HCT116 (cell line): Measurements from ENCODE around the gene ARID5B. TPM values are rescaled to one million over a fixed set of nuclear protein-coding genes. Genes with fewer than 3 reads are reported as not detected.

Source experiments
- ATAC-seq: fragments of 200-7000 bp; cut with Tn5 transposase; 2 replicates; pipeline ENCODE4 v1.9.1; 2020; ENCODE audit warnings: mild to moderate bottlenecking, moderate library complexity
- BruUV-seq: library from RNA; stranded (reverse); fragments of 400-500 nt; replicated peaks from 2 replicates; lab custom pipeline; 2021; lab: Mats Ljungman, UMichigan
- CTCF ChIA-PET: fragments of 300-600 bp; sonication (Branson Sonifier 250); formaldehyde crosslinking; loops from one replicate; lab custom pipeline; 2021; ENCODE audit warnings: antibody characterized with exemption; lab: Charles Lee
- POLR2A ChIA-PET: fragments of 300-600, 350-600 bp; sonication (Branson Sonifier 250); formaldehyde crosslinking; loops from one replicate; lab custom pipeline; 2021; ENCODE audit warnings: antibody characterized with exemption; lab: Charles Lee
- RAD21 ChIA-PET, 2 experiments: fragments of 300-600 bp; sonication (Branson Sonifier 250); formaldehyde crosslinking; loops; one replicate each; lab custom pipeline; 2023; ENCODE audit warnings: low total read pairs in 2 of 2; ENCODE audit not compliant: uncharacterized antibody in 2 of 2, unreplicated experiment in 2 of 2, low non-redundant PET in 1 of 2; lab: Charles Lee
- DNase-seq: peaks from one replicate; pipeline ENCODE4 v3.0.0-alpha.2; 2010; ENCODE audit warnings: low read depth, low spot score
- H2AFZ ChIP-seq: fragments of 200-600 bp; shearing (Covaris generic), sonication (generic); 2 replicates; pipeline ENCODE4 v1.6.1; 2017; ENCODE audit warnings: low read depth, mixed run types, mixed read lengths, antibody characterized with exemption, low read length; ENCODE audit not compliant: poor library complexity, severe bottlenecking
- H3K27ac ChIP-seq: 2 replicates; pipeline ENCODE4 v1.5.1; 2012; ENCODE audit warnings: low read depth, low read length
- H3K27me3 ChIP-seq: fragments of 200-600 bp; sonication (generic); 2 replicates; pipeline ENCODE4 v1.6.1; 2016; ENCODE audit warnings: mixed run types, low read length, mixed read lengths; ENCODE audit not compliant: insufficient read depth
- H3K36me3 ChIP-seq, 2 experiments: fragments of 200-500 bp in 1 of 2; fragments of 200-600 bp in 1 of 2; sonication (Bioruptor generic) in 1 of 2; sonication (generic) in 1 of 2; 2 replicates each; pipeline versions ENCODE4 v1.5.1 to v1.6.1; 2014 to 2016; ENCODE audit warnings: low read length in 2 of 2, inconsistent platforms in 1 of 2, mixed read lengths in 1 of 2, mixed run types in 1 of 2; ENCODE audit not compliant: insufficient read depth in 2 of 2, control insufficient read depth in 1 of 2
- H3K4me1 ChIP-seq, 2 experiments: fragments of 200-600 bp in 1 of 2; sonication (generic) in 1 of 2; 2 replicates each; pipeline versions ENCODE4 v1.5.1 to v1.6.1; 2012 to 2017; ENCODE audit warnings: low read length in 2 of 2, inconsistent platforms in 1 of 2, mild to moderate bottlenecking in 1 of 2, mixed read lengths in 1 of 2, mixed run types in 1 of 2, moderate library complexity in 1 of 2; ENCODE audit not compliant: insufficient read depth in 2 of 2, control insufficient read depth in 1 of 2
- H3K4me2 ChIP-seq: fragments of 200-600 bp; sonication (generic); 2 replicates; pipeline ENCODE4 v1.6.1; 2017; ENCODE audit warnings: mixed run types, low read length, mixed read lengths
- H3K4me3 ChIP-seq, 2 experiments: fragments of 200-600 bp in 1 of 2; sonication (generic) in 1 of 2; replicated peaks in 1 of 2; 2 replicates each; pipeline ENCODE4 v1.5.1; 2011 to 2016; ENCODE audit warnings: low read length in 2 of 2, control low read depth in 1 of 2, low read depth in 1 of 2, mild to moderate bottlenecking in 1 of 2, mixed read lengths in 1 of 2, mixed run types in 1 of 2
- H3K79me2 ChIP-seq: fragments of 200-600 bp; sonication (generic); 2 replicates; pipeline ENCODE4 v1.6.1; 2017; ENCODE audit warnings: mild to moderate bottlenecking, mixed run types, low read length, moderate library complexity, mixed read lengths; ENCODE audit not compliant: insufficient read depth
- H3K9ac ChIP-seq: fragments of 200-600 bp; sonication (generic); 2 replicates; pipeline ENCODE4 v1.6.1; 2016; ENCODE audit warnings: low read length, mixed read lengths
- H3K9me2 ChIP-seq: fragments of 200-600 bp; sonication (generic), shearing (Covaris generic); 2 replicates; pipeline ENCODE4 v1.6.1; 2017; ENCODE audit warnings: mixed run types, mild to moderate bottlenecking, moderate library complexity; ENCODE audit not compliant: insufficient read depth
- H3K9me3 ChIP-seq, 2 experiments: fragments of 200-500 bp in 1 of 2; fragments of 200-600 bp in 1 of 2; sonication (Bioruptor generic) in 1 of 2; sonication (generic) in 1 of 2; 2 replicates each; pipeline ENCODE4 v1.6.1; 2014 to 2017; ENCODE audit warnings: low read length in 2 of 2, mixed read lengths in 2 of 2, inconsistent platforms in 1 of 2, low read depth in 1 of 2, mild to moderate bottlenecking in 1 of 2, mixed run types in 1 of 2, moderate library complexity in 1 of 2; ENCODE audit not compliant: control insufficient read depth in 1 of 2, insufficient read depth in 1 of 2
- H4K20me1 ChIP-seq: fragments of 200-600 bp; sonication (generic), shearing (Covaris generic); 2 replicates; pipeline ENCODE4 v1.6.1; 2017; ENCODE audit warnings: mixed run types, mild to moderate bottlenecking, moderate library complexity; ENCODE audit not compliant: insufficient read depth
- ATF3 ChIP-seq: IDR thresholded peaks from 2 replicates; pipeline ENCODE4 v1.6.1; 2012
- CEBPB ChIP-seq: IDR thresholded peaks from 2 replicates; pipeline ENCODE4 v1.6.1; 2012; ENCODE audit warnings: low read depth
- EGR1 ChIP-seq: IDR thresholded peaks from 2 replicates; pipeline ENCODE4 v1.6.1; 2012; ENCODE audit warnings: low read depth
- ELF1 ChIP-seq: IDR thresholded peaks from 2 replicates; pipeline ENCODE4 v1.6.1; 2012; ENCODE audit warnings: low read depth, borderline replicate concordance
- EZH2 ChIP-seq: fragments of 200-600 bp; sonication (generic); IDR thresholded peaks from 2 replicates; pipeline ENCODE4 v1.6.1; 2017; ENCODE audit warnings: antibody characterized with exemption, mixed run types
- EZH2phosphoT487 ChIP-seq: fragments of 200-600 bp; IDR thresholded peaks from 2 replicates; pipeline ENCODE4 v1.6.1; 2018; ENCODE audit warnings: antibody characterized with exemption, borderline replicate concordance
- FOSL1 ChIP-seq: IDR thresholded peaks from 2 replicates; pipeline ENCODE4 v1.6.1; 2012; ENCODE audit warnings: low read depth
- JUND ChIP-seq: IDR thresholded peaks from 2 replicates; pipeline ENCODE4 v1.6.1; 2012
- MAX ChIP-seq: IDR thresholded peaks from 2 replicates; pipeline ENCODE4 v1.6.1; 2012
- POLR2AphosphoS5 ChIP-seq: IDR thresholded peaks from 2 replicates; pipeline ENCODE4 v1.6.1; 2011; ENCODE audit warnings: mild to moderate bottlenecking, low read depth, low read length, moderate library complexity
- SIN3A ChIP-seq: IDR thresholded peaks from 2 replicates; pipeline ENCODE4 v1.6.1; 2012; ENCODE audit warnings: low read depth
- SP1 ChIP-seq: IDR thresholded peaks from 2 replicates; pipeline ENCODE4 v1.6.1; 2012; ENCODE audit warnings: low read depth
- SRF ChIP-seq: IDR thresholded peaks from 2 replicates; pipeline ENCODE4 v1.6.1; 2012; ENCODE audit warnings: low read depth
- TCF7L2 ChIP-seq: IDR thresholded peaks from 2 replicates; pipeline ENCODE4 v1.7.0; 2011; ENCODE audit warnings: borderline replicate concordance, inconsistent platforms; ENCODE audit not compliant: insufficient read depth, insufficient read length; ENCODE audit errors: extremely low read depth
- YY1 ChIP-seq: IDR thresholded peaks from 2 replicates; pipeline ENCODE4 v1.6.1; 2011; ENCODE audit warnings: low read length, low read depth, moderate library complexity, mild to moderate bottlenecking; ENCODE audit not compliant: insufficient replicate concordance; ENCODE audit errors: extremely low read depth
- ZBTB33 ChIP-seq: IDR thresholded peaks from 2 replicates; pipeline ENCODE4 v1.6.1; 2011; ENCODE audit warnings: mild to moderate bottlenecking, low read length, moderate library complexity; ENCODE audit not compliant: insufficient replicate concordance; ENCODE audit errors: extremely low read depth
- ZNF274 ChIP-seq: fragments of 200-500 bp; sonication (Bioruptor generic); IDR thresholded peaks from 2 replicates; pipeline ENCODE4 v1.6.1; 2014; ENCODE audit warnings: mild to moderate bottlenecking, low read depth, low read length, inconsistent platforms
- intact Hi-C: fragments of 100-400 bp; cut with micrococcal nuclease; formaldehyde crosslinking; loops from 2 replicates; pipeline ENCODE4 v1.10.0; 2022
- total RNA-seq: library from RNA; stranded (reverse); gene quantifications from one replicate; pipeline ENCODE4 v1.2.1, GENCODE V29; 2021; ENCODE audit not compliant: unreplicated experiment

Gene ARID5B
- total RNA-seq, 1 experiment from 2014 or later = 4.7 TPM

- H3K9me3 ChIP-seq = no peaks in the 10 kb centered on the region
- RAD21 ChIA-PET = no interaction called here
- no peaks in the 10 kb centered on the region for H3K4me1 ChIP-seq
- CTCF ChIA-PET = no interaction called here
- H3K9ac ChIP-seq = no peak overlapping the region
- H4K20me1 ChIP-seq = no peaks in the 10 kb centered on the region
- no peaks in the 10 kb centered on the region for H3K79me2 ChIP-seq
- no peak for TF ChIP-seq SP1
- TF ChIP-seq EZH2phosphoT487 = no peak
- TF ChIP-seq FOSL1 = no peak
- TF ChIP-seq ELF1 = no peak
- TF ChIP-seq POLR2AphosphoS5 = no peak
- no peak for TF ChIP-seq TCF7L2
- H3K4me3 ChIP-seq = no peak overlapping the region
- POLR2A ChIA-PET = no interaction called here
- intact Hi-C loops = no loop called here
- no peak overlapping the region for H3K4me2 ChIP-seq
- BruUV-seq = no TSS peak
- H3K27ac ChIP-seq = no peak overlapping the region
- no peaks in the 10 kb centered on the region; a peak in 1 of 4 replicates for H3K36me3 ChIP-seq
- no peak overlapping the region for H2AFZ ChIP-seq
- no peaks in the 10 kb centered on the region for H3K27me3 ChIP-seq
- no peak for DNase-seq
- H3K9me2 ChIP-seq = no peaks in the 10 kb centered on the region
- ATAC-seq = no peak
These were observed 157.0 kb downstream of the ARID5B start for GRCh38 chr10:62058476-62058875.

- BruUV-seq = no TSS peak
- no peaks in the 10 kb centered on the region for H3K27me3 ChIP-seq
- H2AFZ ChIP-seq = no peak overlapping the region
- no peaks in the 10 kb centered on the region for H3K9me3 ChIP-seq
- intact Hi-C loops = no loop called here
- H3K4me1 ChIP-seq = no peaks in the 10 kb centered on the region
- no peak overlapping the region for H3K4me2 ChIP-seq
- RAD21 ChIA-PET = no interaction called here
- H3K36me3 ChIP-seq = no peaks in the 10 kb centered on the region
- no peak overlapping the region for H3K4me3 ChIP-seq
- no peaks in the 10 kb centered on the region for H4K20me1 ChIP-seq
- no peak for DNase-seq
- CTCF ChIA-PET = no interaction called here
- no peak for TF ChIP-seq SP1
- no peak for TF ChIP-seq JUND
- TF ChIP-seq CEBPB = no peak
- TF ChIP-seq ZNF274 = no peak
- TF ChIP-seq YY1 = no peak
- no peak for TF ChIP-seq MAX
- TF ChIP-seq POLR2AphosphoS5 = no peak
- TF ChIP-seq EZH2 = no peak
- TF ChIP-seq ATF3 = no peak
- TF ChIP-seq SRF = no peak
- TF ChIP-seq ZBTB33 = no peak
- no peak for TF ChIP-seq SIN3A
- no peak for TF ChIP-seq EGR1
- no peak for TF ChIP-seq ELF1
- TF ChIP-seq, all 23 proteins: peak for 0
- Histone ChIP-seq H3K9me2 (no peaks in the 10 kb centered on the region), H3K27ac (no peak overlapping the region), H3K9ac (no peak overlapping the region), H3K79me2 (no peaks in the 10 kb centered on the region)
- POLR2A ChIA-PET = no interaction called here
- ATAC-seq = no peak
These were observed 157.4 kb downstream of the ARID5B start for GRCh38 chr10:62058896-62059216.
